SKM-1 (cell line): ENCODE measurements around the gene LHX2.

Experiments used
- DNase-seq: peaks from one replicate; lab custom pipeline; 2025; ENCODE audit not compliant: unreplicated experiment; lab: John Stamatoyannopoulos, UW

Gene LHX2

DNA sequence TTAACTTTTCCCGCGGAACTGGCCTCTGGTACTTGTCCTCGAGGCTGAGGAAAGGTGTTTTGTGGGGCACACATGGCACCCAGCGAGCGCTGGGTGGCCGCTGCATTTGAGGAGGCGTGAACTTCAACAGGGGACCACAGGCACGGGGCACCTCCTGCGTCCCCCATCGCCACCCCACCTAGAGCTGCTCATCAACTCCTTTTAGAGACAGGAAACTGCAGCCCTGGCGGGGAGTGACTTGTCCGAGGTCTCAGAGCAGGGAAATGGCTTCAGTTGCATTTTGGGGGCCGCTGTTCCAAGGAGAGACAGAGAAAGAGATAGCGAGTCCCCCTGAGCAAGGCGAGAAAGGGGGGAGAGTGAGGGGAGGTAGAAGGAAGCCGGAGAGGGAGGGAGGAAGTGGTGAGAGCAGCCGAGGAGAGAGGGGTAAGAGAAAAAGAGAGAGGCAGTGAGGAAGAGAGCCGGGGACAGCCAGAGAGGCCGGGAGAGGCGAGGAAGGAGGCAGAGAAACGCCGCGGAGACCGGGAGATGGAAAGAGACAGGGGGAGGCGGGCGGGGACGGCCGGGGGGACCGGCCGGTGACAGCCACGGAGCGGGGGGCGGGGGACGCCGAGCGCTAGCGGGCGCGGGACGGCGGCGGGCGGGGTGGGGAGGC is 12.5 kb upstream of the LHX2 start:
- DNase-seq = no peak

DNA sequence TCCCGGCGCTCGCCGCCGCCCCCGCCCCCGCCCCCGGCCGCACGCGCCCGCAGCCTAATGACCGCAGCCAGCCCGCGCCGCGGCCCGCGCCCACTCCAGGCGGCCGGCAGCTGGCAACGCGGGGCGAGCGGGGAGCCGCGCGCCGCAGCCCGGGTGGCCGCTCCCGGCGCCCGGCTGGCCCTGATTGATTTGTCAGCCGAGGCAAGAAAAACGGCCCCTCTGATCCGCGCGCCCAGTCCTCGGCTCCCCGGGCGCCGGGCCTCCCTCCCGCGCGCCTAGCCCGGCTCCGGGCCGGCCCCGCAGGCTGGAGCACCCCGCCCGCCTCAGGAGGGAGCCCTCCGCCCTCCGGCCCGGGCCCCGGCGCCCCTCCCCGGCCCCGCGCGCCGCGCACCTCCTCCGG is 11.9 kb upstream of the LHX2 start:
- no peak for DNase-seq

DNA sequence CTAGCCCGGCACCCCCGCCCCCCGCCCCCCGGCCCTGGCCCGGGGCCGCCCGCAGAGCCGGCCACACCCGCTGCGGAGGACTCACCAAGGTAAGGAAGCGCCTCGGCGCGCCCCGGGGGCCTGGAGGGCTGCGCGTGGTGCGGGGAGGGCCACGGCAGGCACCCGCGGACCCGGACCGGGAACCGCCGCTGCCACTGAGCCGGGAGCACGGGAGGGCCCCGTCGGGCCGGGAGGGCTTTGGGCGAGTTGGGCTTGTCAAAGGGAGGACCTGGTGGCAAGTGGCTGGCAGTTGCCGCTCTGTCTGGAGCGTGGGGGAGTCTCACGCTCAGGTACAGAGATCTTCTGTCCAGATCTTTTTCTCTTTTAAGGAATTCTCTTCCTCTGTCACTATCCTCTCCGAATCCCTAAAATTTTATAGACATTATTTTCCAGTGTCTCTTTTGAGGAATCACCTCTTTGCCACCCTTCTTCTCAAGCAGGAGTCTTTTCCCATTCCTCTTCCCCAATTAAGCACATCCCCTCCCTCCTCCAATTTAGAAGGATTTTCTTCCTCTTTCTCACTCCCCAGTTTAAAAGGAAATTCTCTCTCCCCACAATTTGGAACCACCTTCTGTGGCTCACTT is 11.3 kb upstream of the LHX2 start:
- no peak for DNase-seq

- DNase-seq = no peak
Observed at GRCh38 chr9:124000784-124001457, 10.6 kb upstream of the LHX2 start.

GRCh38 chr9:124001458-124001799 is 10.1 kb upstream of the LHX2 start:
- DNase-seq = no peak

DNA sequence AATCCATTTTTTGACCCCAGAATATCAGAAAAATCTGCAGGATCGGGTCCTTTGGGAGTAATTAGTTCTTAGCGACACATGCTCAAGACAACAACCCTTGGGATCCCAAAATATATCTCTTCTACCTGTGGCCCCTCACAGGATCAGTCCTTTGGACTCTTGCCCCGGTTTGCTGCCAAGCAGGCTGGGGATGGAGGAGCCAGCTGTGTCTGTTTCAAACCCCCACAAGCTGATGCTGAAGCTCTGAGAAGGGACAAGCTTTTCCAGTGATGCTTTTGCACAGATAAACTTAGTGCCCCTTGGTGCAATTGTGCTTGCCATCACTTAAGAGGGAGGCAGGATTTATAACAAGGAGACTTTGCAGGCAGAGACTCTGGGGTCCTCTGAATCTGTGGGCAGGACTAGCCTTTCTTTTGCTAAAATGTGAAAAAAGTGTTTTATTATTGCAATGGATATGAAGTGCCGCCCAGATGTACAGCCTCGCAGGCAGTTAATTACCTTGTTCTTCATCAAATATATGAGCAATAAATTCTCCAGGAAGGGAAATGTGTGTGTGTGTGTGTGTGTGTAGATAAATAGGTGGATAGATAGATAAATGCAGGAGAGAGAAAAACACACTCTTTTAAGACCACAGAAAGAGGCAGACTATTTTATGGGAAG is 9.6 kb upstream of the LHX2 start:
- DNase-seq = no peak

DNA sequence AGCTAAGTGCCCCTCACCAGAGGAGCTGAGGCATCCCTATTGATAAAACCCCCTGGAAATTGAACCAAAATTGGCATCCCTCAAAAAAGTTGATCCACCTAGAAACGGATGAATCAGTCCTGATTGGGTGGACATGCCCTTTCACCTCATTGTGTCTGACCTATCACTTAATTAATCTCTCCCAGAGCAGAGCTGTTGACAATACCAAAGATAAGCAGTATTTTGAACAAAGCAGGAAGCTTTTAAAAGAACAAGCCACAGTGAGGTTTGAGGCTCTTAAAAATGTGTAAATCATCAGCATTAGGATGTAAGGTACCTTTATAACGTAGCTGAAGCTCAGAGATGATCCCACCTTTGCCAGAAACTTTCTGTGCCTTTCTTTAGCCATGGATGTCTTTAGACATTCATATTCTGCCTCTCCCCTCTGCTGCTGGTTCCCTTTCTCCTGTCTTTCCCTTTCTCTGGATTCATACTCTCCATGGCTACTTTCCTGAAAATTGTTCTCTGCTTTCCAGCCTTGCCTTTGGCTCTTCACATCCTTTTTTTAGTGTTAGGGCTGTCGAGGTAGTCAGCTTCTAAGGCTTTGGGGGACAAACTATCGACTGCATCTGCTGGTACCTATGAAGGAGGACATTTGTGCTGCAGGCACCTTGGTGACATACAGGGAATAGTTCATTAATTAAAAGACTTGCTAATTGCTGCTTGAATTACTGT is 7.8 kb upstream of the LHX2 start:
- no peak for DNase-seq

GRCh38 chr9:124004593-124004992 is 7.0 kb upstream of the LHX2 start:
- no peak for DNase-seq

- DNase-seq = no peak
Observed at GRCh38 chr9:124005029-124005771, 6.4 kb upstream of the LHX2 start.

GRCh38 chr9:124006448-124007361 is 4.9 kb upstream of the LHX2 start:
- no peak for DNase-seq

DNA sequence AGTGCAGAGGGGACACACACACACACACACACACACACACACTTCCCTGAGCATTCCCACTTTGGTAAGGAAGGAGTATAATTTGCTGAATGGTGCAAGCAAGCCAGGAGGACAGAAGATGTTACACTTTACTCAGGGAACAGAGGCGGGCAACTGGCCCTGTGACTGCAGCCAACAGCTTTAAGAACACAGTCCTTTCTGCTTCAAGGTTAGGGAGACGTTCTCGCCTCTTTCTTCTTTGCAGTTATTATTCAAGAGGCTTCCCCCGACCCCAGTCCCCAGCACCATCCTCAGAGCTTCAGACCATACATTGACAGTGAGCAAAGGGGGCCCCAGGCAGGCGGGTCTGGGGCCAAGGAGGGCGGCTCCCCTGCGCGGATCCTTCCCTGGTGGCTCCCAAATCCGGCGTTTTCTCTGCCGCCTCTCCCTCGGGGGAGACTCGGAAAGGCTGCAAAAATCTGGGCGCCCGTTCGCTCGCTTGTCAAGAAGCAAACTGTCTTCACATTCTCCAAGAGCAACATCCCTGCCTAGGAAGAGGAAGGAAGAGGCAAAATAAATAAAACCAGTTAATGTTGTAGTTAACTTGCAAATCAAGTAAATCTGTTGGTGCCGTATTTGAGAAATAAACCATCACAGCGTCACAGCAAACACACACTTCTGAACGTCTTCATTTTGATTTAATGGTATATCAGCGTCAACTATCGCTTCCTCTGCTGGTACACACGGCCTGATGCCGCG is 3.8 kb upstream of the LHX2 start:
- DNase-seq = no peak

- DNase-seq = no peak
Observed at GRCh38 chr9:124008303-124008693, 3.3 kb upstream of the LHX2 start.

GRCh38 chr9:124008694-124009530 is 2.7 kb upstream of the LHX2 start:
- DNase-seq = no peak

- no peak for DNase-seq
Observed at GRCh38 chr9:124009531-124010217, 1.9 kb upstream of the LHX2 start.

- no peak for DNase-seq
Observed at GRCh38 chr9:124010303-124010664, 1.3 kb upstream of the LHX2 start.

GRCh38 chr9:124010665-124011321 is 775 bp upstream of the LHX2 start:
- DNase-seq = no peak
